ENCODE measurements around the gene PSMB7.

DNA sequence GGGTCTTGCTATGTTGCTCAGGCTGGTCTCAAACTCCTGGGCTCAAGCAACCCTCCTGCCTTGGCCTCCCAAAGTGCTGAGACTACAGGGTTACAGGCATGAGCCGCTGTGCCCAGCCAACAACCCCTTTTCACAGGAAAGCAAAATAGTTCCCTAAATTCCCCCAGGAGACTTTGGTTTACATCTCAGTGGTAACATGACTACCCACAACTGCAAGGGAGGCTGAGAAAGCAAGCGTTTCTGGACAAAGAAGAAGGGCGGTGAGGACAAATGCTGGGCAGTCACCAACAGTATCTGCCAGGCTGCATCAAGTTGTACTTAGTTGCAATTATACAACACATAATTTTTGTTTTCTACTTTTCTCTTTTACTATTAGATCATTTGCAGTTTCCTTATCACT is 27.6 kb upstream of the PSMB7 start:
- TF ChIP-seq CTCF (IDR thresholded peaks at IDR 0.05; ENCODE audit: insufficient read depth, low read depth, low read length) (no peak), EZH2 (IDR thresholded peaks at IDR 0.05; ENCODE audit: insufficient read depth, low read length) (no peak)
